Keratinocyte (primary cell): Measurements from ENCODE around the gene KRT73. TPM values are rescaled to one million over a fixed set of nuclear protein-coding genes. Genes with fewer than 3 reads are reported as not detected.

ENCODE experiments used
- DNase-seq: peaks from one replicate; pipeline ENCODE4 v3.0.0-alpha.2; 2011; ENCODE audit warnings: low read depth, missing footprints, low spot score
- FAIRE-seq: peaks from 2 replicates; lab custom pipeline; 2011; peaks lifted over from hg19 to GRCh38; lab: Jason Lieb, UNC
- H2AFZ ChIP-seq: 2 replicates; pipeline ENCODE4 v1.6.0; 2012; ENCODE audit warnings: low read length, control low read depth, inconsistent platforms; ENCODE audit not compliant: control insufficient read depth
- H3K27ac ChIP-seq: 2 replicates; pipeline ENCODE4 v1.5.1; 2011; ENCODE audit warnings: low read length; ENCODE audit not compliant: control insufficient read depth, insufficient read depth
- H3K27me3 ChIP-seq: 3 replicates; pipeline ENCODE4 v1.6.0; 2011; ENCODE audit warnings: low read length; ENCODE audit not compliant: control insufficient read depth, insufficient read depth; ENCODE audit errors: extremely low read depth
- H3K36me3 ChIP-seq, 2 experiments: 2 replicates in 1 of 2; 3 replicates in 1 of 2; pipeline ENCODE4 v1.5.1; 2011; ENCODE audit warnings: low read length in 2 of 2, mild to moderate bottlenecking in 1 of 2; ENCODE audit not compliant: control insufficient read depth in 2 of 2, insufficient read depth in 2 of 2; ENCODE audit errors: extremely low read depth in 1 of 2
- H3K4me1 ChIP-seq: 3 replicates; pipeline ENCODE4 v1.5.1; 2011; ENCODE audit warnings: low read length; ENCODE audit not compliant: control insufficient read depth, insufficient read depth; ENCODE audit errors: extremely low read depth
- H3K4me2 ChIP-seq: 3 replicates; pipeline ENCODE4 v1.6.0; 2011; ENCODE audit warnings: low read depth, low read length; ENCODE audit not compliant: control insufficient read depth, insufficient read depth; ENCODE audit errors: extremely low read depth
- H3K4me3 ChIP-seq, 3 experiments: fragments of 200-600 bp in 1 of 3; sonication (generic) in 1 of 3; 2 replicates in 2 of 3; 3 replicates in 1 of 3; pipeline ENCODE4 v1.5.1; 2011 to 2016; ENCODE audit warnings: low read length in 3 of 3, mild to moderate bottlenecking in 3 of 3, control low read depth in 2 of 3, inconsistent platforms in 1 of 3, low read depth in 1 of 3, mixed read lengths in 1 of 3, mixed run types in 1 of 3, moderate library complexity in 1 of 3; ENCODE audit not compliant: control insufficient read depth in 2 of 3, insufficient read depth in 2 of 3; ENCODE audit errors: extremely low read depth in 1 of 3
- H3K79me2 ChIP-seq: 2 replicates; pipeline ENCODE4 v1.6.0; 2012; ENCODE audit warnings: low read length; ENCODE audit not compliant: control insufficient read depth, insufficient read depth
- H3K9ac ChIP-seq: 3 replicates; pipeline ENCODE4 v1.6.0; 2011; ENCODE audit warnings: low read length; ENCODE audit not compliant: control insufficient read depth, insufficient read depth; ENCODE audit errors: extremely low read depth
- H3K9me1 ChIP-seq: 3 replicates; pipeline ENCODE4 v1.6.0; 2011; ENCODE audit warnings: low read length; ENCODE audit not compliant: control insufficient read depth, insufficient read depth; ENCODE audit errors: extremely low read depth
- H3K9me3 ChIP-seq: 2 replicates; pipeline ENCODE4 v1.5.1; 2012; ENCODE audit warnings: low read depth, low read length; ENCODE audit not compliant: control insufficient read depth
- H4K20me1 ChIP-seq: 3 replicates; pipeline ENCODE4 v1.6.0; 2011; ENCODE audit warnings: low read length; ENCODE audit not compliant: control insufficient read depth, insufficient read depth; ENCODE audit errors: extremely low read depth
- EZH2 ChIP-seq: IDR thresholded peaks from one replicate; pipeline ENCODE4 v1.6.1; 2012; ENCODE audit warnings: inconsistent platforms, mild to moderate bottlenecking, low read length, moderate library complexity
- dilution Hi-C: fragments of 300-500 bp; cut with MboI; formaldehyde crosslinking; loops from one replicate; pipeline ENCODE4 v1.7.0; 2020; ENCODE audit warnings: low sequenced_read_pairs; ENCODE audit not compliant: extremely low pct_ligation_motif_present
- polyA plus RNA-seq, 5 experiments: library from polyadenylated mRNA; depleted of rRNA in 3 of 5; stranded (reverse) in 3 of 5; stranded (forward) in 1 of 5; unstranded in 1 of 5; fragments of >200 nt; gene quantifications; 1 replicate in 1 of 5; 2 replicates in 3 of 5; 3 replicates in 1 of 5; pipeline versions ENCODE4 v1.2.1 to v1.2.3, GENCODE V29; 2011 to 2012; ENCODE audit warnings: missing spikeins in 2 of 5, low read depth in 1 of 5, low replicate concordance in 1 of 5
- TF ChIP-seq, protein P1 (sequence below), 3 experiments: IDR thresholded peaks in 1 of 3; conservative IDR thresholded peaks in 1 of 3; optimal IDR thresholded peaks in 1 of 3; 2 replicates in 2 of 3; 3 replicates in 1 of 3; pipeline versions ENCODE3 to v1.5.1; 2011; ENCODE audit warnings: low read length in 3 of 3, mild to moderate bottlenecking in 3 of 3, moderate library complexity in 2 of 3, control low read depth in 1 of 3, inconsistent platforms in 1 of 3; ENCODE audit not compliant: insufficient read depth in 2 of 3; ENCODE audit errors: extremely low read depth in 1 of 3

KRT73 gene
- polyA plus RNA-seq, 1 donor (not counting 4 experiments of a cell fraction or from before 2014, with no cell fraction given), result 0.03 TPM

DNA sequence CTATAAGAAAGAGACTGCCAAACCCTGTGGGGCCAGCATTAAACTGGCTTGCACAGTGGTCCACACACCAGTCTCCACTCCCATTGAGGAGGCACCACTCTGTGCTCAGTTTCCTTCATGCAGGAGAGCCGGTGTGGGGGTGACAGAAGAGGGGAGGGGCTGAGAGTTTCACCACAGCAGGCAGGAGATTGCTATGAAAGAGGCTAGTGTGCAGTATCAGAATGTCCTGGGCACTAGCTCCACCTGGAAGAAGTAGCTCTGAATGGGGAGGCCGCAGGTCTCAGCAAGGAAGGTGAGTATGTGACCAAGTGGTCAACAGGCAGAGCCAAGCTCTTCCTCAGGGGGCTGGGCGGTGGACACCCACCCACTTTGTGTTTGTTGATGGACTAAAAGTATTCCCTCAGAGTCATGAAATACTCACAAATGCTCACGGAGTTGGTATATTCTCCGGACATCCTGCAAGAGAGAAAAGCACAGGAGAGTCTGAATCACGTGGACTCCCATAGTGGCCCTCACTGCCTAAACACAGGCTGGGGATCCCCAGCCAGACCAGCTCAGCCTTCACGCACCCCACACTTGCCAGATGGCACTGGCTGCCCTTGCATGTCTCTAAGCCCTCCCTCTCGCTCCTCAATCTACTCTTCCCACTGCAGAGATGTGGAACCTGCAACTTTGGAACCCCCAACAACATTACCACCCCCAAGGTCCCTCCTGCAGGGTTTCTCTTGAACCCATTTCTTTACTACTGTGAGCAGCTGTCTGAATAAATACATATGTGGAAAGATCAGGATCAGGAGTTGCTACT is 9.3 kb downstream of the KRT73 start:
- H3K27ac ChIP-seq, result no peak overlapping the region
- no peaks in the 10 kb centered on the region for H3K79me2 ChIP-seq
- no peaks in the 10 kb centered on the region for H3K9me3 ChIP-seq
- DNase-seq (no peak), FAIRE-seq (no peak)
- H3K4me2 ChIP-seq, result no peak overlapping the region
- no peaks in the 10 kb centered on the region for H3K4me1 ChIP-seq
- TF ChIP-seq EZH2, result no peak
- TF ChIP-seq, protein P1, sequence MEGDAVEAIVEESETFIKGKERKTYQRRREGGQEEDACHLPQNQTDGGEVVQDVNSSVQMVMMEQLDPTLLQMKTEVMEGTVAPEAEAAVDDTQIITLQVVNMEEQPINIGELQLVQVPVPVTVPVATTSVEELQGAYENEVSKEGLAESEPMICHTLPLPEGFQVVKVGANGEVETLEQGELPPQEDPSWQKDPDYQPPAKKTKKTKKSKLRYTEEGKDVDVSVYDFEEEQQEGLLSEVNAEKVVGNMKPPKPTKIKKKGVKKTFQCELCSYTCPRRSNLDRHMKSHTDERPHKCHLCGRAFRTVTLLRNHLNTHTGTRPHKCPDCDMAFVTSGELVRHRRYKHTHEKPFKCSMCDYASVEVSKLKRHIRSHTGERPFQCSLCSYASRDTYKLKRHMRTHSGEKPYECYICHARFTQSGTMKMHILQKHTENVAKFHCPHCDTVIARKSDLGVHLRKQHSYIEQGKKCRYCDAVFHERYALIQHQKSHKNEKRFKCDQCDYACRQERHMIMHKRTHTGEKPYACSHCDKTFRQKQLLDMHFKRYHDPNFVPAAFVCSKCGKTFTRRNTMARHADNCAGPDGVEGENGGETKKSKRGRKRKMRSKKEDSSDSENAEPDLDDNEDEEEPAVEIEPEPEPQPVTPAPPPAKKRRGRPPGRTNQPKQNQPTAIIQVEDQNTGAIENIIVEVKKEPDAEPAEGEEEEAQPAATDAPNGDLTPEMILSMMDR (optimal IDR thresholded peaks at IDR 0.05 in 1 of 3, IDR thresholded peaks at IDR 0.05 in 1 of 3, conservative IDR thresholded peaks at IDR 0.05 in 1 of 3; ENCODE audit: extremely low read depth in 1 of 3, insufficient read depth in 2 of 3, low read length in 3 of 3), result no peak
- dilution Hi-C loops, result no loop called here
- H2AFZ ChIP-seq, result no peak overlapping the region
- H3K9me1 ChIP-seq, result no peaks in the 10 kb centered on the region
- no peak overlapping the region for H3K9ac ChIP-seq
- H3K4me3 ChIP-seq, result no peak overlapping the region
- peaks cover 21% of the 10 kb centered on the region for H3K27me3 ChIP-seq
- no peaks in the 10 kb centered on the region for H3K36me3 ChIP-seq
- no peaks in the 10 kb centered on the region for H4K20me1 ChIP-seq

DNA sequence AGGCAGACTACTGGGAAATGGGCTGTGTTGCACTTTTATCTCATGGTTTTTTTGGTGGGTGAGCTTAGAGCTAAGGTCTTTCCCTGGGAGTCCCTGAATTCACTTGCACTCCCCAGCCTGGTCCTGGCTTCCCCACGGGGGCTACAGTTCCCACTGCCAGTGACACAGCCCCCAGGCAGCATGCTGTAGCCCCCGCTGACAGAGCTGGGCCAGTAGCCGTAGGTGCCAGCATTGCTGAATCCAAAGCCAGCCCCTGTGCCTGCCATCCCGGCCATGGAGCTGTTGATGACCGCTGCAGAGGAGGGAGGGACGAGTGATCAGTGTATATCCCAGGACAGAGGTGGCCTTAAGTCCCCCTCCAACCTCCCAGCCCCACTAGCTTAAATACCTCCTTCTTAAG is 10.2 kb downstream of the KRT73 start:
- Histone ChIP-seq H3K36me3 (no peaks in the 10 kb centered on the region), H3K4me2 (no peak overlapping the region), H3K27me3 (peaks cover 21% of the 10 kb centered on the region), H3K9me1 (no peaks in the 10 kb centered on the region), H3K4me1 (no peaks in the 10 kb centered on the region), H3K9me3 (no peaks in the 10 kb centered on the region), H3K9ac (no peak overlapping the region), H2AFZ (no peak overlapping the region), H3K4me3 (no peak overlapping the region), H3K79me2 (no peaks in the 10 kb centered on the region), H3K27ac (no peak overlapping the region), H4K20me1 (no peaks in the 10 kb centered on the region)
- no peak for DNase-seq
- no peak for FAIRE-seq
- dilution Hi-C loops, result no loop called here
- TF ChIP-seq, protein P1 (optimal IDR thresholded peaks at IDR 0.05 in 1 of 3, IDR thresholded peaks at IDR 0.05 in 1 of 3, conservative IDR thresholded peaks at IDR 0.05 in 1 of 3; ENCODE audit: extremely low read depth in 1 of 3, insufficient read depth in 2 of 3, low read length in 3 of 3), result no peak
- TF ChIP-seq EZH2, result no peak
